Subcutaneous adipose tissue (tissue), 4 donors: ENCODE measurements around the gene C12orf75. TPM values are rescaled to one million over a fixed set of nuclear protein-coding genes. Genes with fewer than 3 reads are reported as not detected.

Experiments
- total RNA-seq, 4 donors: library from RNA; depleted of rRNA; stranded (reverse); fragments of >200 nt; gene quantifications; one replicate each; pipeline ENCODE4 v1.1.0, GENCODE V29; 2016
- TF ChIP-seq, protein P1 (sequence below): fragments of 450-650 bp; IDR thresholded peaks from one replicate; pipeline ENCODE4 v1.5.1; 2016; ENCODE audit warnings: low read depth, mild to moderate bottlenecking, control low read depth, antibody characterized with exemption, moderate library complexity

The C12orf75 gene
- total RNA-seq, 4 donors from 2014 or later, result 2.4 to 6.8 (median 3.3) TPM

GRCh38 chr12:105341010-105341409 lies 10.5 kb downstream of the C12orf75 start:
- TF ChIP-seq, protein P1, sequence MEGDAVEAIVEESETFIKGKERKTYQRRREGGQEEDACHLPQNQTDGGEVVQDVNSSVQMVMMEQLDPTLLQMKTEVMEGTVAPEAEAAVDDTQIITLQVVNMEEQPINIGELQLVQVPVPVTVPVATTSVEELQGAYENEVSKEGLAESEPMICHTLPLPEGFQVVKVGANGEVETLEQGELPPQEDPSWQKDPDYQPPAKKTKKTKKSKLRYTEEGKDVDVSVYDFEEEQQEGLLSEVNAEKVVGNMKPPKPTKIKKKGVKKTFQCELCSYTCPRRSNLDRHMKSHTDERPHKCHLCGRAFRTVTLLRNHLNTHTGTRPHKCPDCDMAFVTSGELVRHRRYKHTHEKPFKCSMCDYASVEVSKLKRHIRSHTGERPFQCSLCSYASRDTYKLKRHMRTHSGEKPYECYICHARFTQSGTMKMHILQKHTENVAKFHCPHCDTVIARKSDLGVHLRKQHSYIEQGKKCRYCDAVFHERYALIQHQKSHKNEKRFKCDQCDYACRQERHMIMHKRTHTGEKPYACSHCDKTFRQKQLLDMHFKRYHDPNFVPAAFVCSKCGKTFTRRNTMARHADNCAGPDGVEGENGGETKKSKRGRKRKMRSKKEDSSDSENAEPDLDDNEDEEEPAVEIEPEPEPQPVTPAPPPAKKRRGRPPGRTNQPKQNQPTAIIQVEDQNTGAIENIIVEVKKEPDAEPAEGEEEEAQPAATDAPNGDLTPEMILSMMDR, result no peak

DNA sequence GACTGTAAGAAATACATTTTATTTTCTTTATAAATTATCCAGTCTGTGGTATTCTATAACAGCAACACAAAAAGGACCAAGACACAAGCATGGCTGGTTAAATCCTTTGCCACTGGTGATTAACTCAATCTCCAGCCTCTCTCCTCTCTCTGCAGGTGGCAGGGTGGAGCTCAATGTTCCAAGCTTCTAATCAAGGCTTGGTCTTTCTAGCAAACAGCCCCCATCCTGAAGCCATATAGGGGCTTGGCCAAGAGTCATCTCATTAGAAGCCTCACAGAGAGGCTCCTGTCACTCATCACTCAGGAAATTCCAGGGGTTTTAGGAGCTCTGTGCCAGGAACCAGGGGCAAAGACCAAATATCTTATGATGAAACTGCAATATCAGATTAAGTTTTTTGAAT lies 12.0 kb downstream of the C12orf75 start:
- TF ChIP-seq, protein P1, result no peak

DNA sequence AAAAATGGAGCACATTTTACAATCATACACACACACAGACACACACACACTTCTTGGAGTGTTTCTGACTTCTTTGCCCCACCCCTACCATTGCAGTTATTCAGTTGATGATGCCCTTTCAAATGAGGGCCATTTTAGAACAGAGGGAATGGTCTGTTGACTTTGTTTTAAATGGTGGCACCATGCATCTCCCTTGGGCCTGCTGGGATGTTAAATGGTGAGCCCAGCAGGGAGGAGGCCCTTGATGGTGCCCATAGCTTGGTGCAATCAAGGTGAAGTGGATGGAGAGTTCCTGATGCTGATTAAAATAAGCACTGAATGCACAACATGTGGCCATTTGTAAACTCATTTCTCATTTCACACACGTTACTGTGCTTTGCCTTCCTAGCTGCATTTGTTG lies 13.3 kb downstream of the C12orf75 start:
- TF ChIP-seq, protein P1, result no peak

DNA sequence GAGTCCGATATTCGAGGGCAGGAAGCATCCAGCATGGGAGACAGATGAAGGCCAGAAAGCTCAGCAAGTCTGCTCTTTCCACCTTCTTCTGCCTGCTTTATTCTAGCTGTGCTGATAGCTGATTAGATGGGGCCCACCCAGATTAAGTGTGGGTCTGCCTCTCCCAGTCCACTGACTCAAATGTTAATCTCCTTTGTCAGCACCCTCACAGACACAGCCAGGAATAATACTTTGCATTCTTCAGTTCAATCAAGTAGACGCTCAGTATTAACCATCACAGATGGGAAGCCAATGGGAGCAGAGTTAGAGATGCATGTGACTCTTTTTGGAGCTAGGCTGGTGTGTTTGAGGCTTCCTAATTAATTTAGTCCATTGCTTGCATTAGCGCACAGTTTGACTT lies 17.0 kb downstream of the C12orf75 start:
- TF ChIP-seq, protein P1, result no peak

- TF ChIP-seq, protein P1, result no peak
Observed at GRCh38 chr12:105348142-105348541, 17.7 kb downstream of the C12orf75 start.

DNA sequence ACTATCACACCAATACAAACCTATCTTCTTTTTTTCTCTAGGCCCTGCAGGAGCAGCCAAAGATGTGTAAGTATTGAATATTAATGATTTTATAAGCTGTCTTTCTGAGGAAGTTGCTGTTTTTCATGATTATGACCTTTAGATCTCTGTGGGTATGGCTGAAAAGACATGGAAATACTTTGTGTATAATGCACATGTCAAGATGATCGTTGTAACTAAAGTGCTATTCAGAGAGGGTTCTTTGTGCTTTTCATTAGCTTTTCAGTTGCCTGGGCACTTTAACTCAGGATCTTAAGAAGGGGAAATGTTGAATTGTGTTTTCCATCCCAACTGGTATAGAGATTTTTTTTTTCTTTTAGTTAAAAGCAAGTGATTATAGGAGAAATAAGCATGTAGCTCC lies 18.1 kb downstream of the C12orf75 start:
- TF ChIP-seq, protein P1, result no peak

- TF ChIP-seq, protein P1, result no peak
Observed at GRCh38 chr12:105349138-105349537, 18.6 kb downstream of the C12orf75 start.
